ENCODE results near the gene SSUH2. TPM values are rescaled to one million over a fixed set of nuclear protein-coding genes. Genes with fewer than 3 reads are reported as not detected.
A peak's percentile ranks its signal among the peaks of the same experiment; 100 is the strongest.

SSUH2 gene
- total and polyA plus RNA-seq, 9 of the 15 experiments (the other 6 are each of a cell fraction or from before 2014, with no cell fraction given): 0.04 to 0.17 (median 0.04) TPM; not detected in 6

DNA sequence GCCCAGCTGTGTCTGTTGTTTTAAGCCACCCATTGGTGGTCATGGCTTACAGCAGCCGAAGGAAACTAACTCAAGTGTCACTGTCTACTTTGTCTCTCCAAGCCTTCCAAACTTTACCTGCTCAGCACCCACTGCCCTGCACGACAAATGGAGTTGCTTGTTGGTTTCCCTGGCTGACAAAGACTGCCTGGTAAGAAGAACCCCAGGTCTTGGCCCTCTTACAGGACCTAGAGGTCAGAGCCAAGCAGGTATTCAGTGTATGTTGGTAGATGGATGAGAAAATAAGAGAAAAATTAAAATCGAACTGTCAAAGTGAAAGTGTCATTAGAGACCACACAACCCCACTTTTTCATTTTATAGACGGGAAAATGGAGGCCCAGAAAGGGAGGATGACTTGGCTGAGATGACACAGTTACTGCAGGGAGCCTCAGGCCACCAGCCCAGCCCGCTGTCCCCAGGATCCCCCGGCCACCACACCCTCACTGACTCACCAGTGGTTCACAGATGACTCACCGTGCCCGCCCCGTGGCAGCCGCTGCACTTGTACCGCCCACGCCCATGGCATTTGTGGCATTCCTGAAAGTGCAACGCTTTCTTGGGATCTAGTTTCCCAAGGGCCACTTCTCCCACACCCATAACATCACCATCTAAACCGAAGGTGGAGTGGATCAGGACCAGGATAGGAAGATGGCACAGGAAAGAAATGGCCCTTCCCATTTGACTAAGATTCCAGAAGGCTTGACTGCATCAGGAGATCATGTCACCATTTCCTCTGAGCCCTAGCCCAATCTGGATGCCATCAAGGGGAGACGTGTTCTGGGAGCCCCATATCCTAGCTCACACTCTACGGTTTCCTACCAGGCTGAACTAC lies 15.2 kb downstream of the SSUH2 start (continued):
- TF ChIP-seq, protein P1, sequence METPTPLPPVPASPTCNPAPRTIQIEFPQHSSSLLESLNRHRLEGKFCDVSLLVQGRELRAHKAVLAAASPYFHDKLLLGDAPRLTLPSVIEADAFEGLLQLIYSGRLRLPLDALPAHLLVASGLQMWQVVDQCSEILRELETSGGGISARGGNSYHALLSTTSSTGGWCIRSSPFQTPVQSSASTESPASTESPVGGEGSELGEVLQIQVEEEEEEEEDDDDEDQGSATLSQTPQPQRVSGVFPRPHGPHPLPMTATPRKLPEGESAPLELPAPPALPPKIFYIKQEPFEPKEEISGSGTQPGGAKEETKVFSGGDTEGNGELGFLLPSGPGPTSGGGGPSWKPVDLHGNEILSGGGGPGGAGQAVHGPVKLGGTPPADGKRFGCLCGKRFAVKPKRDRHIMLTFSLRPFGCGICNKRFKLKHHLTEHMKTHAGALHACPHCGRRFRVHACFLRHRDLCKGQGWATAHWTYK (CRISPR knock-in tag; IDR thresholded peaks at IDR 0.05): peak; percentile 100
- TF ChIP-seq, protein P2, sequence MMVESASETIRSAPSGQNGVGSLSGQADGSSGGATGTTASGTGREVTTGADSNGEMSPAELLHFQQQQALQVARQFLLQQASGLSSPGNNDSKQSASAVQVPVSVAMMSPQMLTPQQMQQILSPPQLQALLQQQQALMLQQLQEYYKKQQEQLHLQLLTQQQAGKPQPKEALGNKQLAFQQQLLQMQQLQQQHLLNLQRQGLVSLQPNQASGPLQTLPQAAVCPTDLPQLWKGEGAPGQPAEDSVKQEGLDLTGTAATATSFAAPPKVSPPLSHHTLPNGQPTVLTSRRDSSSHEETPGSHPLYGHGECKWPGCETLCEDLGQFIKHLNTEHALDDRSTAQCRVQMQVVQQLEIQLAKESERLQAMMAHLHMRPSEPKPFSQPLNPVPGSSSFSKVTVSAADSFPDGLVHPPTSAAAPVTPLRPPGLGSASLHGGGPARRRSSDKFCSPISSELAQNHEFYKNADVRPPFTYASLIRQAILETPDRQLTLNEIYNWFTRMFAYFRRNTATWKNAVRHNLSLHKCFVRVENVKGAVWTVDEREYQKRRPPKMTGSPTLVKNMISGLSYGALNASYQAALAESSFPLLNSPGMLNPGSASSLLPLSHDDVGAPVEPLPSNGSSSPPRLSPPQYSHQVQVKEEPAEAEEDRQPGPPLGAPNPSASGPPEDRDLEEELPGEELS (CRISPR knock-in tag; IDR thresholded peaks at IDR 0.05; ENCODE audit: borderline replicate concordance): no peak
- peak; percentile 86 for TF ChIP-seq CTBP1 (IDR thresholded peaks at IDR 0.05; ENCODE audit: borderline replicate concordance)
- TF ChIP-seq TFAM (CRISPR knock-in tag; conservative IDR thresholded peaks at IDR 0.05): no peak
- peak; percentile 92 for TF ChIP-seq HMGN3 (IDR thresholded peaks at IDR 0.05; ENCODE audit: borderline replicate concordance, extremely low read depth, insufficient read length, low read depth, low read length)
- TF ChIP-seq ZNF212 (CRISPR knock-in tag; IDR thresholded peaks at IDR 0.05): no peak
- TF ChIP-seq, protein P3, sequence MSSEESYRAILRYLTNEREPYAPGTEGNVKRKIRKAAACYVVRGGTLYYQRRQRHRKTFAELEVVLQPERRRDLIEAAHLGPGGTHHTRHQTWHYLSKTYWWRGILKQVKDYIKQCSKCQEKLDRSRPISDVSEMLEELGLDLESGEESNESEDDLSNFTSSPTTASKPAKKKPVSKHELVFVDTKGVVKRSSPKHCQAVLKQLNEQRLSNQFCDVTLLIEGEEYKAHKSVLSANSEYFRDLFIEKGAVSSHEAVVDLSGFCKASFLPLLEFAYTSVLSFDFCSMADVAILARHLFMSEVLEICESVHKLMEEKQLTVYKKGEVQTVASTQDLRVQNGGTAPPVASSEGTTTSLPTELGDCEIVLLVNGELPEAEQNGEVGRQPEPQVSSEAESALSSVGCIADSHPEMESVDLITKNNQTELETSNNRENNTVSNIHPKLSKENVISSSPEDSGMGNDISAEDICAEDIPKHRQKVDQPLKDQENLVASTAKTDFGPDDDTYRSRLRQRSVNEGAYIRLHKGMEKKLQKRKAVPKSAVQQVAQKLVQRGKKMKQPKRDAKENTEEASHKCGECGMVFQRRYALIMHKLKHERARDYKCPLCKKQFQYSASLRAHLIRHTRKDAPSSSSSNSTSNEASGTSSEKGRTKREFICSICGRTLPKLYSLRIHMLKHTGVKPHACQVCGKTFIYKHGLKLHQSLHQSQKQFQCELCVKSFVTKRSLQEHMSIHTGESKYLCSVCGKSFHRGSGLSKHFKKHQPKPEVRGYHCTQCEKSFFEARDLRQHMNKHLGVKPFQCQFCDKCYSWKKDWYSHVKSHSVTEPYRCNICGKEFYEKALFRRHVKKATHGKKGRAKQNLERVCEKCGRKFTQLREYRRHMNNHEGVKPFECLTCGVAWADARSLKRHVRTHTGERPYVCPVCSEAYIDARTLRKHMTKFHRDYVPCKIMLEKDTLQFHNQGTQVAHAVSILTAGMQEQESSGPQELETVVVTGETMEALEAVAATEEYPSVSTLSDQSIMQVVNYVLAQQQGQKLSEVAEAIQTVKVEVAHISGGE (CRISPR knock-in tag; IDR thresholded peaks at IDR 0.05): peak in 1 of 3 experiments; percentile 70; a peak in 1 of 6 replicates
- TF ChIP-seq CBX1 (IDR thresholded peaks at IDR 0.05; ENCODE audit: low read depth): no peak
- TF ChIP-seq SIRT6 (IDR thresholded peaks at IDR 0.05; ENCODE audit: low read depth, low read length): no peak
- peak; percentile 100 for TF ChIP-seq JUND (IDR thresholded peaks at IDR 0.05; ENCODE audit: borderline replicate concordance, low read depth, low read length)
- TF ChIP-seq JUND (tag; IDR thresholded peaks at IDR 0.05; ENCODE audit: borderline replicate concordance, low read depth, low read length): peak; percentile 100
- TF ChIP-seq RBM22 (IDR thresholded peaks at IDR 0.05; ENCODE audit: low read depth, low read length, poor library complexity, severe bottlenecking): no peak
- TF ChIP-seq ZBTB1 (CRISPR knock-in tag; IDR thresholded peaks at IDR 0.05; ENCODE audit: borderline replicate concordance, low read depth): no peak
- no peak for TF ChIP-seq PHF21A (IDR thresholded peaks at IDR 0.05; ENCODE audit: borderline replicate concordance, low read depth)

Data from K562 (cell line).